WI38 (cell line): ENCODE data around the gene SH3RF3.

Experiments used
- H3K4me3 ChIP-seq: 2 replicates; pipeline ENCODE4 v1.5.1; 2011; ENCODE audit warnings: low read depth, mild to moderate bottlenecking, control low read depth, low read length
- TF ChIP-seq, protein P1 (sequence below): IDR thresholded peaks from 2 replicates; pipeline ENCODE4 v1.5.1; 2012; ENCODE audit warnings: low read depth, mild to moderate bottlenecking, control low read depth, low read length

SH3RF3 gene

GRCh38 chr2:109312902-109313301, 183.9 kb downstream of the SH3RF3 start:
- H3K4me3 ChIP-seq: no peak overlapping the region
- TF ChIP-seq, protein P1, sequence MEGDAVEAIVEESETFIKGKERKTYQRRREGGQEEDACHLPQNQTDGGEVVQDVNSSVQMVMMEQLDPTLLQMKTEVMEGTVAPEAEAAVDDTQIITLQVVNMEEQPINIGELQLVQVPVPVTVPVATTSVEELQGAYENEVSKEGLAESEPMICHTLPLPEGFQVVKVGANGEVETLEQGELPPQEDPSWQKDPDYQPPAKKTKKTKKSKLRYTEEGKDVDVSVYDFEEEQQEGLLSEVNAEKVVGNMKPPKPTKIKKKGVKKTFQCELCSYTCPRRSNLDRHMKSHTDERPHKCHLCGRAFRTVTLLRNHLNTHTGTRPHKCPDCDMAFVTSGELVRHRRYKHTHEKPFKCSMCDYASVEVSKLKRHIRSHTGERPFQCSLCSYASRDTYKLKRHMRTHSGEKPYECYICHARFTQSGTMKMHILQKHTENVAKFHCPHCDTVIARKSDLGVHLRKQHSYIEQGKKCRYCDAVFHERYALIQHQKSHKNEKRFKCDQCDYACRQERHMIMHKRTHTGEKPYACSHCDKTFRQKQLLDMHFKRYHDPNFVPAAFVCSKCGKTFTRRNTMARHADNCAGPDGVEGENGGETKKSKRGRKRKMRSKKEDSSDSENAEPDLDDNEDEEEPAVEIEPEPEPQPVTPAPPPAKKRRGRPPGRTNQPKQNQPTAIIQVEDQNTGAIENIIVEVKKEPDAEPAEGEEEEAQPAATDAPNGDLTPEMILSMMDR: no peak

DNA sequence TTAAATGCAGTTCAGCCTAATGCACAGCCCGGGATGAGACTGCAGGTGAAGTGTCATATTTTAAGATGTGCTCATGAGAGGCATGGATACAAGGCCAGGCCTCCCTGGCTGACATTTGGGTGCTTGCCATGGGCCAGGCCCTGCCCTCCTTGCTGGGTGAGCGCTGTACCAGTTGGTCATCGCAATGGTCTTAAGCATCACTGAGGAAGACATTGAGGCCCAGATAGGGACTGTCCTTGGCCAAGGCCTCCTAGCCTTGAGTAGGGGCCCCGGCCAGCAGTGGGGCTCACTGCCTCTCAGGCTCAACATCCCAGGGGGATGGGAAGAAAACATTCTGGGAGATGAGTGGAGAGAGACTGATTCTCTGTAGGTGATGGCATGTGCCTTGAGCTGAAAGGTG, 184.3 kb downstream of the SH3RF3 start:
- H3K4me3 ChIP-seq: no peak overlapping the region
- TF ChIP-seq, protein P1: no peak

DNA sequence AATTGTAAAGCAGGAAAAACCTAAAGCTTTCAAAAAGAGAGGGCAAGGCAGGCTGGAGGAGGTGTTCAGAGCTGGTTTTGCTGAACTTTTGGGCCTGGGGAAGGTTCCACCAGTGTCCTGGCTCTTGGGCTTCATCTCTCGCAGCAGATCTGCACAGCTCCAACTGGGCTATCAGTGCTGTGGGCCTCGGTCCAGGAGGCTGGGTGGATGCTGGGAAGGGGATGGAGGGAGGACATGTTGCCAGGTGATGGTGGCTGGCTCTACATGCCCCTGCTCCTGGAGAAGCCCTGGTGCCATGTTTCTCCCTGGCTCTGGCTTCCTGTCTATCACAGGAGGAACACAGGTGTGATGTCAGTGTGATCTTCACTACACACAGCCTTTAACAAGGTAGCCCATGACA, 187.1 kb downstream of the SH3RF3 start:
- no peak overlapping the region for H3K4me3 ChIP-seq
- TF ChIP-seq, protein P1: no peak

- peak overlapping the region; percentile 43 for H3K4me3 ChIP-seq
Measured at GRCh38 chr2:109317471-109318095, 188.6 kb downstream of the SH3RF3 start.

GRCh38 chr2:109318150-109318948, 189.3 kb downstream of the SH3RF3 start:
- TF ChIP-seq, protein P1: no peak
- H3K4me3 ChIP-seq: peak overlapping the region; percentile 43

More at GRCh38 chr2:109317471-109318095, 188.6 kb downstream of the SH3RF3 start:
- TF ChIP-seq, protein P1: no peak

- TF ChIP-seq, protein P1: no peak
- peak overlapping the region; percentile 43 for H3K4me3 ChIP-seq
Measured at GRCh38 chr2:109318949-109319342, 189.9 kb downstream of the SH3RF3 start.
